Spleen (tissue), 7 donors: Measurements from ENCODE around the gene TXN.

ENCODE experiments used
- POLR2A ChIP-seq, 3 donors: fragments of 450-650 bp; IDR thresholded peaks; one replicate each; pipeline ENCODE4 v1.5.1; 2017; ENCODE audit warnings: antibody characterized with exemption in 3 of 3, mild to moderate bottlenecking in 1 of 3
- TF ChIP-seq, protein P1 (sequence below), 11 experiments: fragments of 200-600 bp in 7 of 11; fragments of 450-650 bp in 4 of 11; sonication (generic) in 4 of 11; IDR thresholded peaks in 8 of 11; conservative IDR thresholded peaks in 3 of 11; 1 replicate in 7 of 11; 2 replicates in 4 of 11; pipeline versions ENCODE4 v1.4.0 to v1.8.0; 2016 to 2021; ENCODE audit warnings: antibody characterized with exemption in 11 of 11, inconsistent platforms in 4 of 11, mild to moderate bottlenecking in 1 of 11
- donor health status: DM: no; HTN: no; CAD: no; lungs with moderate emphysema.
- donor health status: DM: no; HTN: no; CAD: no.
- donor health status: DM: no; HTN: no; CAD: no.

DNA sequence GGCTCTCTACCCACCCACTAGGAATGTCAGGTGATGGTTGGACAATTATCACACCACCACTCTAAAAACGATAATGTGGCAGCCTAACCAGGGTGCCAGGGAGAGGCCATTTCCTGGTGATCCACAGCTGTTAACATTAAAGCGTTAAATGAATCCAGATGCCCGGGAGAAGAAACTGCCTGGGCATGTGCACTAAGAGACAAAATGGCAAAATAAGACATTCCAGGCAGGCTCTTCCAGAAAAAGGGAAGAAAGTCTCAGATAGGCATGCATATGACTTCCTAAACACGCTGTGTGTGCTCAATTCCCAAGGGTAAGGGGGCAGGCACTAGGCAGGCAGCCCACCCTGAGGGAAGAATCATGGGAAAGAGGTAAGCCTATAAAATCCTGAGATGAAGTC is 4.6 kb upstream of the TXN start:
- TF ChIP-seq, protein P1, sequence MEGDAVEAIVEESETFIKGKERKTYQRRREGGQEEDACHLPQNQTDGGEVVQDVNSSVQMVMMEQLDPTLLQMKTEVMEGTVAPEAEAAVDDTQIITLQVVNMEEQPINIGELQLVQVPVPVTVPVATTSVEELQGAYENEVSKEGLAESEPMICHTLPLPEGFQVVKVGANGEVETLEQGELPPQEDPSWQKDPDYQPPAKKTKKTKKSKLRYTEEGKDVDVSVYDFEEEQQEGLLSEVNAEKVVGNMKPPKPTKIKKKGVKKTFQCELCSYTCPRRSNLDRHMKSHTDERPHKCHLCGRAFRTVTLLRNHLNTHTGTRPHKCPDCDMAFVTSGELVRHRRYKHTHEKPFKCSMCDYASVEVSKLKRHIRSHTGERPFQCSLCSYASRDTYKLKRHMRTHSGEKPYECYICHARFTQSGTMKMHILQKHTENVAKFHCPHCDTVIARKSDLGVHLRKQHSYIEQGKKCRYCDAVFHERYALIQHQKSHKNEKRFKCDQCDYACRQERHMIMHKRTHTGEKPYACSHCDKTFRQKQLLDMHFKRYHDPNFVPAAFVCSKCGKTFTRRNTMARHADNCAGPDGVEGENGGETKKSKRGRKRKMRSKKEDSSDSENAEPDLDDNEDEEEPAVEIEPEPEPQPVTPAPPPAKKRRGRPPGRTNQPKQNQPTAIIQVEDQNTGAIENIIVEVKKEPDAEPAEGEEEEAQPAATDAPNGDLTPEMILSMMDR (IDR thresholded peaks at IDR 0.05 in 8 of 11, conservative IDR thresholded peaks at IDR 0.05 in 3 of 11), result no peak
- TF ChIP-seq POLR2A (IDR thresholded peaks at IDR 0.05), result no peak
